ENCODE results near the gene PLA2G12B.
"Not testable (repeated sequence)": the region's sequence is repeated elsewhere in the genome, so short reads cannot be mapped to it uniquely, and the experiment has no call there.

Gene PLA2G12B

DNA sequence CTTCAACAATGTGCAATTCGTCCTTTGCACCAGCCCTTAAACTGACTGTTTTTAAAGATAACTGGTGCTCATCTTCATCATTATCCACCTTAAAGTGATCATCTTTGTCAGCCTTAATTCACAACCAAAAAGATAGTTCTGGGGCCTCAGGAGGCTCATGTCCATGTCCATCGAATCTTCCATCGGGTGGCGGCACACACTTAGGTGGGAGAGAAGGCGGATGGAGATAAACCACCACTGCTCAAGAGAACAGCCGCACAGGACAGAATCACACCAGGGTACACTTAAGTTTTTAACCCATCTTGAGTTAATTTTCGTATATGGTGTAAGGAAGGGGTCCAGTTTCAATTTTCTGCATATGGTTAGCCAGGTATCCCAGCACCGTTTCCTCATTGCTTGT, 36.3 kb downstream of the PLA2G12B start:
- TF ChIP-seq, protein P1, sequence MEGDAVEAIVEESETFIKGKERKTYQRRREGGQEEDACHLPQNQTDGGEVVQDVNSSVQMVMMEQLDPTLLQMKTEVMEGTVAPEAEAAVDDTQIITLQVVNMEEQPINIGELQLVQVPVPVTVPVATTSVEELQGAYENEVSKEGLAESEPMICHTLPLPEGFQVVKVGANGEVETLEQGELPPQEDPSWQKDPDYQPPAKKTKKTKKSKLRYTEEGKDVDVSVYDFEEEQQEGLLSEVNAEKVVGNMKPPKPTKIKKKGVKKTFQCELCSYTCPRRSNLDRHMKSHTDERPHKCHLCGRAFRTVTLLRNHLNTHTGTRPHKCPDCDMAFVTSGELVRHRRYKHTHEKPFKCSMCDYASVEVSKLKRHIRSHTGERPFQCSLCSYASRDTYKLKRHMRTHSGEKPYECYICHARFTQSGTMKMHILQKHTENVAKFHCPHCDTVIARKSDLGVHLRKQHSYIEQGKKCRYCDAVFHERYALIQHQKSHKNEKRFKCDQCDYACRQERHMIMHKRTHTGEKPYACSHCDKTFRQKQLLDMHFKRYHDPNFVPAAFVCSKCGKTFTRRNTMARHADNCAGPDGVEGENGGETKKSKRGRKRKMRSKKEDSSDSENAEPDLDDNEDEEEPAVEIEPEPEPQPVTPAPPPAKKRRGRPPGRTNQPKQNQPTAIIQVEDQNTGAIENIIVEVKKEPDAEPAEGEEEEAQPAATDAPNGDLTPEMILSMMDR (IDR thresholded peaks at IDR 0.05; ENCODE audit: control insufficient read depth, extremely low read depth, insufficient read depth): no peak
- H3K4me3 ChIP-seq (ENCODE audit: low read depth, low read length): no peak overlapping the region
- DNase-seq (ENCODE audit: low read depth): no peak

DNA sequence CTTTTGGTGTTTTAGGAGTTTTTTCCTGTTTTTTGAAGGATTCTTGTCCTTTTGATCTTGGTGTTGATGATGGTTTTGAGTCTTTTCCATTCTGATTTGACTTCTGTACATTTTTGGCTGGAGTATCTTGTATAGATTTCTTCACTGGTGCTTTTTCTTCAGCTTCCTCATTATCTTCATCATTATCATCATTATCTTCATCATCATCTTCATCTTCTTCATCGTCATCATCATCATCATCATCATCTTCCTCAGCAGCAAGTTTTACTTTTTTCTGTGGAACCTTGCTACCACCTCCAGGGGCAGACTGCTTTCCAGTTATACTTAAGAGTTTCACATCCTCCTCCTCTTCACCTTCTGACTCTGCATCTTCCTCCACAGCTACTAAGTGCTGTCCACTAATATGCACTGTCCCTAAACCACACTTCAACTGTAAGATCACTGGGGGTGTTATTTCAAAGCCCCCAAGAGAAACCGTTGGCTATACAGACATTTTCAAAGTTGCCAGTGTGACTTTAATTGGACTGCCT, 36.7 kb downstream of the PLA2G12B start:
- not testable (repeated sequence) for DNase-seq (ENCODE audit: low read depth); H3K4me3 ChIP-seq (ENCODE audit: low read depth, low read length)

DNA sequence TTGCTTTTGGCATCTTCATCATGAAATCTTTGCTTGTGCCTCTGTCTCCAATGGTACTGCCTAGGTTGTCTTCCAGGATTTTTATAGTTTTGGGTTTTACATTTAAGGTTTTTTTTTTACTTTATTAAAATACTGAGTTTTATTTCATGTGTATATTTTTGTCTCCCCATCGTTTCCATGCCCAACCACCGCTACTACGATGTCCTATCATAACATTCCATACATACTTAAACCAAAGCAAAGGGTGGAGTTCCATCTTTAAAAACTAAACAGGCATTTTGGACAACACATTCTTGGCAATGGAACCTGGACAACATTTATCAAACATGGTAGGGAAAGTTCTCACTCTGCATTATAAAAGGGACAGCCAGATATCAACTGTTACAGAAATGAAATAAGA, 37.4 kb downstream of the PLA2G12B start:
- not testable (repeated sequence) for DNase-seq (ENCODE audit: low read depth); H3K4me3 ChIP-seq (ENCODE audit: low read depth, low read length)

DNA sequence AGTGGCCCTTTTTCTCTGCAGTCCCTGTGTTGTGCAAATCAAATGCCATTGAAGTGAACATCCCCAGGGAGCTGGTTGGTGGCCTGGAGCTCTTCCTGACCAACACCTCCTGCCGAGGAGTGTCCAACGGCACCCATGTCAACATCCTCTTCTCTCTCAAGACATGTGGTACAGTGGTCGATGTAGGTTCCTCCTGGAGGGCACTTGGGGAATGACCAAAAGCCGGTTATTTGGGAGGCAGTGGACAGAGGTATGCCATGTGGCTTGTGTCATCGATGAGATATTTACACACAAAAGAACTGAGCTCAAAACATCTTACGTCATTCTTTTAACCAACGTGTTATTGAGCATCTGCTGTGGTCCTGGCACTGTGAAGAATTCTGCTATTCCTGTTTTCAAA, 41.3 kb downstream of the PLA2G12B start:
- TF ChIP-seq, protein P1 (IDR thresholded peaks at IDR 0.05; ENCODE audit: control insufficient read depth, extremely low read depth, insufficient read depth): no peak
- no peak overlapping the region for H3K4me3 ChIP-seq (ENCODE audit: low read depth, low read length)
- DNase-seq (ENCODE audit: low read depth): no peak

DNA sequence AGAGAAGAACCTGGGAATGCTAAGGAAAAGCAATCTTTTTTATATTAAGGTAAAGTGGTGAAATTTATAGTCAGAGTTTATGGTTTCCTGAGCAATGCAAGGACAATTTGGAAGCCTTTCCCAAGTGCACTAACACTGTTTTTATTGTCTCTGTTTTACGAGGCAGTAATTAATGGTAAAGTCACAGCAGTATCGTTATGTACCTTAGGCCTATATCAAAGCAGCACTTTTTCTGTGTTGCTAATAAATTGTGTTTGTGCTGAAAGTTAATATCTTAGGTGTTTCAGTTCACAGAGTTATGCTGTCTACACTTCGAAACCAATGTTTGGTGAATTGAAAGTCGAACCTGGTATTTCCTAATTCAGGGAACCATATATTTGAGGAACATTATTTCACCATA, 41.9 kb downstream of the PLA2G12B start:
- TF ChIP-seq, protein P1 (IDR thresholded peaks at IDR 0.05; ENCODE audit: control insufficient read depth, extremely low read depth, insufficient read depth): no peak
- peak; percentile 59 for DNase-seq (ENCODE audit: low read depth)
- H3K4me3 ChIP-seq (ENCODE audit: low read depth, low read length): no peak overlapping the region

DNA sequence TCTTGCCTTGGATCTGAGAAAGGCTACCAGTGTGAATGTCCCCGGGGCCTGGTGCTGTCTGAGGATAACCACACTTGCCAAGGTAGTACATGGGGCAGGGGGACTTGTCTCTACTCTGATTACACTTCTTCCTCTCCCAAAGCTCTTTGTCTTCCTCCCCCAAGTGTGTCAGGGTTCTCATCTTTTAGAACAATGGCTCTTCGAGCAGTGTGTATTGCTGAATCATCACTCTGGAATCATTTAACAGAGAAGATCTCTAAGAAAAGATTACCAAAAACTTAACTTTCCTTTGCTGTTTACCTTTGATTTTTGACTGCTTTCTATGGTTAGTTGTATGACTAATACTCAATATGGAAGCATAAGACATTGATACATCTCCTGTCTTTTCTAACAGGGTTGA, 42.8 kb downstream of the PLA2G12B start:
- TF ChIP-seq, protein P1 (IDR thresholded peaks at IDR 0.05; ENCODE audit: control insufficient read depth, extremely low read depth, insufficient read depth): no peak
- no peak for DNase-seq (ENCODE audit: low read depth)
- no peak overlapping the region for H3K4me3 ChIP-seq (ENCODE audit: low read depth, low read length)

DNA sequence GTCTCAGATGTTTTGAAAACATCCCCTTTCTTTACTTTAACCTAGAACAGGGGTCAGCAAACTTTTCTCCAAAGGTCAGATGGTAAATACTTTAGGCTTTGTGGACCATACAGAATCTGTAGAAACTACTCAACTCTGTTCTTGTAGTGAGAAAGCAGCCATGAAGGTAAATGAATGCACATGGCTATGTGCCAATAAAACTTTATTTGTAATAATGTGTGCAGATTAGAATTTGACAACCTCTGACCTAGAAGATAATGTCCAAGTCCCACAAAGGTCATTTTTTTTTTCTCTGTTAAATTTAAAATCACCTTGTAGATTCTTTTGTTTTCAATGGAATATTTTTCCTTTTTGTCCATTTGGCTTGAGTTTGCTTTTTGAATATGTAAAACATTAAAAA, 43.9 kb downstream of the PLA2G12B start:
- TF ChIP-seq, protein P1 (IDR thresholded peaks at IDR 0.05; ENCODE audit: control insufficient read depth, extremely low read depth, insufficient read depth): no peak
- no peak for DNase-seq (ENCODE audit: low read depth)
- H3K4me3 ChIP-seq (ENCODE audit: low read depth, low read length): no peak overlapping the region

DNA sequence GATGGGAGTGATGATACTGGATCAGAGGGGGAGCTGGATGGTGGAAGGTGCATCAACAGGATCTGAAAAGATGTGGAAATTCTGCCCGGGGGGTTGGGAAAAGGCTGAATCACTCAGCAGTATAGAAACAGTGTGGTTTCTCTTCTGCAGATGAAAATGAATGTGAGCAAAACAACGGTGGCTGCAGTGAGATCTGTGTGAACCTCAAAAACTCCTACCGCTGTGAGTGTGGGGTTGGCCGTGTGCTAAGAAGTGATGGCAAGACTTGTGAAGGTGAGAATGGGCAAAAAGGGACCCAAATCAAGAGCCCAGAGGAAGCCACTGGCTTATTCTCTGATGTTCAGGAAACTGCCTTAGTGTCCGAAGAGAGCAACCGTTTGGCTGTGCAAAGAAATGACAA, 48.2 kb downstream of the PLA2G12B start:
- H3K4me3 ChIP-seq (ENCODE audit: low read depth, low read length): no peak overlapping the region
- TF ChIP-seq, protein P1 (IDR thresholded peaks at IDR 0.05; ENCODE audit: control insufficient read depth, extremely low read depth, insufficient read depth): no peak
- DNase-seq (ENCODE audit: low read depth): no peak

Data from LNCaP clone FGC (cell line).